Stimulated activated CD4-positive, alpha-beta T cell treated with anti-CD3 and anti-CD28 coated beads, Interleukin-1b, Interleukin-23, amount 100 ng/mL, for 1 hour (primary cell): Measurements from ENCODE around the gene CORO2A.
"Not testable (repeated sequence)": the region's sequence is repeated elsewhere in the genome, so short reads cannot be mapped to it uniquely, and the experiment has no call there.

Experiments used
- DNase-seq, 2 donors: peaks; one replicate each; pipeline ENCODE4 v3.0.0-alpha.2; 2020; ENCODE audit warnings: low read depth in 2 of 2

The CORO2A gene

DNA sequence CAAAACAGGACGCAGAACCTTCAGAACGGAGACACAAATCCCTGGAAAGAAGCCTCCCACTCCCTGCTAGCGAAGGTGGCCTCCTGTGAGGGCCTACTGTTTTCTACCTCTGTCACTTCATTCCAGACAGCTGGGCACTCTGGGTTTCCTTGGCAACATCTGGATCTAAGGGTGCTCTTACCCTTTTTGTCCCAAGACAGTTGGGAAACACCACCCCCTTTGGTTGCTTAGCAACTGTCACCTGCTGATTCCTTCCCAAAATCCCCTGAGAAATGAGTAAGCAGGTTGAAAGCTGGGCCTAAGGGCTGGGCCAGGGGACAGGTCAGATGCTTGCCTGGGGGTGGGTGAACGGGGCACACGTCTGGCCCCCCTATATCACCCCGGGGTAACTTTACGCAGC, 106.5 kb downstream of the CORO2A start:
- DNase-seq = no peak

- DNase-seq = no peak
Observed at GRCh38 chr9:98085058-98085457, 107.4 kb downstream of the CORO2A start.

DNA sequence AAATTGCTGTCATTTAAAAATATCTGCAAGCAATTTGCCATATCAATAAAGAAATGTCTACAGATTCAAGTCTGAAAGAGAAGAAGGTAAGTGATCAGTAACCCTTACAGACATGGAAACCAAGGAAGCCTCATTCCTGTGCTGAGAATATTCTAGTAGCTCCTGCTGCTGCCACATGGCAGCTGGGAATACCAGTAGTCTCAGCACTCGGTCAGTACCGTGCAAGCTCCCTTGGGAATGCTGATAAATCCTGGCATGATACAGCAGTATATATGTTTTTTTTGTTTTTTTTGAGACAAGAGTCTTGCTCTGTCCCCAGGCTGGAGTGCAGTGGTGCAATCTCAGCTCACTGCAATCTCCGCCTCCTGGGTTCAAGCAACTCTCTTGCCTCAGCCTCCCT, 108.0 kb downstream of the CORO2A start:
- no peak for DNase-seq

DNA sequence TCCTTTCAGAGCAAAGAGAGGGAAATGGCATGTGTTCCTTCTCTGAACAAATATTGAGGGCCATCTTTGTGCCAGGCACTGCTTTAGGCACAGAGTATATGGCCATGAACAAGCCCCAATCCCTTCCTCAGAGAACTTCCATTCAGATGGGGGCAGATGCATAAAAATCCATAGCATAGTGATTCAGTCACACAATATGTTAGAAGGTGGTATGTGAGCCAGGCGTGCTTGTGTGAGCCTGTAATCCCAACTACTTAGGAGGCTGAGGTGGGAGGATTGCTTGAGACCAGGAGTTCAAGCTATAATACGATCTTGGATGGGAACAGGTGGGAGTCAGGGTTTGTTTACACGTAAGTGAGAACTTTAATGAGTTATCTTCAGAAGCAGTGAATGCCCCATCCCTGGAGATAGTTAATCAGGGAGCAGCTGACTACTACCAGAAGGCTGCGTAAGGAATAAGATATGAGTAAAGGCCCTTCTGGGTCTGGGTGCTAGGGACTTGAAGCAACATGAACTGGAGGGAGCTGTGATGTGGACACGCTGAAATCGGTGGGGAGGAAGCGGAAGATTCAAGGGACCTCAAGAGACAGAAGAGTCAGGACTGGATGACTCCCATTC, 108.8 kb downstream of the CORO2A start:
- no peak for DNase-seq

DNA sequence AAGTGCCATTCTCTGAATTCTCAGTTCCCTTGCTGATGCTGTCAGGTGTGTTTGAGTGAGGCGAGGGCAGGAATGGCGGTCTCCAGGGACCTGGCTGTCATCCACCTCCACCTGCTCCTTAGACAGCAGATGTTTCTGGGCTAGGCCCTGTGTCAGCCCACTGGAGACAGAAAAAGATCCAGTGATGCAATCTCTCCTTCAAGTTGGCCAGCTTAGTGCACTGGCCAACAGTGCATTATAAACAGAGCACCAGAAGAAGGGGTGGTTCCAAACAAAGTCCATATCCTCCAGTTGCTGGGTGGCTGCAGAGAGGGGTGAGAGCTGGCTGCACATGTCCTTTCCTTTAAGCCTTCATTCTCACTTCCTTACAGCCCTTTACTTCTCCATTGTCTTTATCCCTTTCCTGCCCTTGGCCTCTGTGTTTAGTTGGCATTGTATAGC, 109.4 kb downstream of the CORO2A start:
- no peak for DNase-seq

DNA sequence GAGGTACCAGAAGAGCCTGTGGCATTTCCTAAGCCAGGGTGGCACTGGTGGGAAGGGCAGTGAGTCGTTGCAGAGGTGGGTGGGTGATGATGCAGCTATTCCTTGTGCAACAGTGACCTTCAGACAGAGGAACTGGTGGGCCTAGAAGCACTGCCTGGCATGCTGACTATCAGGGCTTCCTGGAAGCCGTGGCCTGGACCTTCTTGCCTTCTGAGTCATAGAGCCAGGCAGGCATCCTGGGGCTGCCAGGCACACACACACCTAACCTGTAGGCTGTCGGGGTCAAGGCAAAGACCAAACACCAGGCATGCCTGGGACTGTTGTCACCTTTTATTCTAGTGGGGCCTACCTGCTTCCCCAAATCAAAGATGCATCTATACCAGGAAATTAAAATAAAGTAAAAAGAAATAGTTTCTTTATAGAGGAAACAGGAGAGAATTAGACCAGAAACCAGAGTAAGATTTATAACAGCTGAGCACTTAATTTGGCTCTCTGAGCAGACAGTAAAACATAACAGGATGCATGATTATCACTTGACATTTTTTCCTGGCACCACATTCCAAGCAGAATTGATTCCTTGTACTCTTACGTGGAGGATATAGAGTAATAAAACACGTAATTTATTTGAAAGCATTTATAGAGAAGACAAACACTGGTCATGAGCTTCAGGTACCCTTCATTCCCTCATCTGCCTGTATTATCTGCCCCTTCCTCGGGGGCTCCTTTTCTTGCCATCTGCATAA, 110.8 kb downstream of the CORO2A start:
- no peak for DNase-seq

DNA sequence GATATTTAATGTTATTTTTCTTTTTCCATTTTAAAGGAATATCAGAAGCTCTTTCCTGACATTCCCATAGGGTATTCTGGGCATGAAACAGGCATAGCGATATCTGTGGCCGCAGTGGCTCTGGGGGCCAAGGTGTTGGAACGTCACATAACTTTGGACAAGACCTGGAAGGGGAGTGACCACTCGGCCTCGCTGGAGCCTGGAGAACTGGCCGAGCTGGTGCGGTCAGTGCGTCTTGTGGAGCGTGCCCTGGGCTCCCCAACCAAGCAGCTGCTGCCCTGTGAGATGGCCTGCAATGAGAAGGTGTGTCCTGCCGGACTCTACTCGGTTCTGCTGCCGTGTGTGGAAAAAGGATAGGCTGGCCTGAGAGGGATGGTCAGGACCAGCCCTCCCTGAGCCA, 111.7 kb downstream of the CORO2A start:
- DNase-seq = no peak

DNA sequence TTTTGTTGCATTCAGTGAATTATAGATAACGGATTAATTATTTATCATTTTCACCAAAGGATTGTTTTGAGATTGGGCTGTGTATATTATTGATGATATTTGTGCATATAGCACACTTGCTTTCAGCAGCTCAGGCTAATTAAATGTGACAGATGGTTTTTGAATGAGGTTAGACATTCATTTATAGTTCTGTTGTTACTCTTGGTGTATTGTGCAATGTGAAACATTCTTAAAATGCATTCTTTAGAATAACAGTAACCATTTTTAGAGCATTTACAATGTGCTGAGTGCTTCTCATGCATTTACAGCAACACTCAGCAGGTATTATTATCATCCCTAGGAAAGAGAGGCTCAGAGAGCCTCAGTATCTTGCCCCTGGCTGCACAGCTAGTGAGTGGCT, 112.1 kb downstream of the CORO2A start:
- no peak for DNase-seq

DNA sequence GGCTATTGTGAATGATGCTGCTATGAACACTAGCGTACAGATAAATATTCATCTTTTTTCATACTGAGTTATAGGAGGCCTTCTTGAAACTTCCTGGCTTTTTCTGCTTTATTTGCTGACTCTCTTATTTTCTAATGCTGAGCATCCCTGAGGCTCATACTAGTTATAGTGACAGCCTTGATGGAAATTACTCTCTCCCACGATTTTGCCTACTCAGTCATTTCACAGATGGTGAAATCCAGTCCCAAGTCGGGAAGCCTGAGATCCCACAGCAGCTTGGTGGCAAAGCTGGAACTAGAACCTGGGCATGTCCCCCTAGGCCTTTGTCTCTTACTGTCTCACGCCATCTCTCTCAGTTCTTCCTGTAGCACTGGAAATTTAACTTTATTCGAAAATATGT, 113.5 kb downstream of the CORO2A start:
- DNase-seq = no peak

DNA sequence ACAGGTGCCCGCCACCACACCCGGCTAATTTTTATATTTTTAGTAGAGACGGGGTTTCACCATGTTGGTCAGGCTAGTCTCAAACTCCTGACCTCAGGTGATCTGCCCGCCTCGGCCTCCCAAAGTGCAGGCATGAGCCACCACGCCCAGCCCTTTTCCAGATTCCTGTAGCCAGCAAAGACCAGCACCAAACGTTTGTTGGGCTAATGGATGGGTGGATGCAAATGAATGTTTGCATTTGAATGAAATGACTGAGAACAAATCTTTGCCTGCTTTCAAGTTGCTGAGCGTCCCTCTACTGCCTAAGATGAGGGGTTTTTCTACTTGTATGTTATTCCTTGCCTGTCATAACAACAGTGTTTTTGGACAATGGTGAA, 115.9 kb downstream of the CORO2A start:
- DNase-seq = not testable (repeated sequence)

- no peak for DNase-seq
Observed at GRCh38 chr9:98075332-98075805, 117.1 kb downstream of the CORO2A start.

- peak in 1 of 2 donors; percentile 41 for DNase-seq
Observed at GRCh38 chr9:98074115-98074990, 118.1 kb downstream of the CORO2A start.

GRCh38 chr9:98071737-98072136, 120.7 kb downstream of the CORO2A start:
- no peak for DNase-seq
